LoVo (cell line): ENCODE data around the gene PRND.
A peak's percentile ranks its signal among the peaks of the same experiment; 100 is the strongest.
"Not testable (repeated sequence)": the region's sequence is repeated elsewhere in the genome, so short reads cannot be mapped to it uniquely, and the experiment has no call there.

Experiments used
- DNase-seq: peaks from one replicate; pipeline ENCODE4 v3.0.0-alpha.2; 2016; ENCODE audit warnings: low spot score

Gene PRND

GRCh38 chr20:4708856-4709255 is 12.9 kb upstream of the PRND start:
- no peak for DNase-seq

GRCh38 chr20:4709261-4710105 is 12.2 kb upstream of the PRND start:
- no peak for DNase-seq

GRCh38 chr20:4710106-4710475 is 11.6 kb upstream of the PRND start:
- no peak for DNase-seq

- DNase-seq: no peak
Observed at GRCh38 chr20:4711511-4711910, 10.2 kb upstream of the PRND start.

GRCh38 chr20:4713401-4713800 is 8.3 kb upstream of the PRND start:
- DNase-seq: peak; percentile 70

- no peak for DNase-seq
Observed at GRCh38 chr20:4714818-4715217, 6.9 kb upstream of the PRND start.

GRCh38 chr20:4717816-4718570 is 3.7 kb upstream of the PRND start:
- no peak for DNase-seq

GRCh38 chr20:4719190-4719589 is 2.5 kb upstream of the PRND start:
- no peak for DNase-seq

- peak; percentile 52 for DNase-seq
Observed at GRCh38 chr20:4720041-4720976, 1.4 kb upstream of the PRND start.

- DNase-seq: no peak
Observed at GRCh38 chr20:4720977-4721349, 746 bp upstream of the PRND start.

- no peak for DNase-seq
Observed at GRCh38 chr20:4722571-4722970, 862 bp downstream of the PRND start.

- no peak for DNase-seq
Observed at GRCh38 chr20:4722993-4723392, 1.3 kb downstream of the PRND start.

GRCh38 chr20:4723553-4723952 is 1.8 kb downstream of the PRND start:
- DNase-seq: not testable (repeated sequence)

- DNase-seq: no peak
Observed at GRCh38 chr20:4724459-4725262, 3.0 kb downstream of the PRND start.

GRCh38 chr20:4725263-4725550 is 3.5 kb downstream of the PRND start:
- DNase-seq: no peak

GRCh38 chr20:4726710-4727397 is 5.1 kb downstream of the PRND start:
- no peak for DNase-seq

- no peak for DNase-seq
Observed at GRCh38 chr20:4728120-4728760, 6.5 kb downstream of the PRND start.

- DNase-seq: no peak
Observed at GRCh38 chr20:4729265-4729664, 7.6 kb downstream of the PRND start.

- DNase-seq: no peak
Observed at GRCh38 chr20:4730780-4731179, 9.1 kb downstream of the PRND start.

- DNase-seq: no peak
Observed at GRCh38 chr20:4736875-4737274, 15.2 kb downstream of the PRND start.
